K562 (cell line): ENCODE measurements around the gene FGFRL1. TPM values are rescaled to one million over a fixed set of nuclear protein-coding genes. Genes with fewer than 3 reads are reported as not detected.

Experiments
- CBFA2T2 ChIP-seq: fragments of 450-650 bp; conservative IDR thresholded peaks from 2 replicates; pipeline ENCODE4 v1.6.1; 2017; ENCODE audit warnings: mild to moderate bottlenecking
- EGR1 ChIP-seq: fragments of 450-650 bp; conservative IDR thresholded peaks from 2 replicates; pipeline ENCODE4 v1.6.1; 2017; ENCODE audit warnings: mild to moderate bottlenecking
- HNRNPL ChIP-seq: fragments of 200-400 bp; formaldehyde crosslinking; IDR thresholded peaks from 2 replicates; pipeline ENCODE4 v1.6.1; 2017; ENCODE audit warnings: low read depth, mild to moderate bottlenecking, low read length
- NR4A1 ChIP-seq, 2 experiments: fragments of 250-450 bp in 1 of 2; fragments of 450-650 bp in 1 of 2; sonication (Bioruptor Pico) in 1 of 2; IDR thresholded peaks; 2 replicates each; pipeline versions ENCODE4 v1.4.0 to v1.6.1; 2016 to 2020; ENCODE audit warnings: mild to moderate bottlenecking in 2 of 2, missing compliant biosample characterization in 1 of 2, missing genetic modification characterization in 1 of 2, moderate library complexity in 1 of 2
- PCBP1 ChIP-seq: fragments of 200-400 bp; formaldehyde crosslinking; IDR thresholded peaks from 2 replicates; pipeline ENCODE4 v1.6.1; 2018; ENCODE audit warnings: mild to moderate bottlenecking, low read depth, low read length; ENCODE audit not compliant: poor library complexity, severe bottlenecking
- RB1 ChIP-seq: fragments of 450-650 bp; IDR thresholded peaks from 2 replicates; pipeline ENCODE4 v1.6.1; 2017; ENCODE audit warnings: low read depth, mild to moderate bottlenecking
- RCOR1 ChIP-seq, 2 experiments: IDR thresholded peaks; 2 replicates each; pipeline ENCODE4 v1.6.1; 2012; ENCODE audit warnings: low read depth in 2 of 2, low read length in 2 of 2, borderline replicate concordance in 1 of 2, improper control_type of control experiment in 1 of 2
- STAT5B ChIP-seq: fragments of 250-450 bp; sonication (Bioruptor Pico); IDR thresholded peaks from 2 replicates; pipeline ENCODE4 v1.8.0; 2021; ENCODE audit warnings: mild to moderate bottlenecking, inconsistent platforms
- TEAD1 ChIP-seq, 2 experiments: fragments of 450-650 bp in 1 of 2; sonication (generic) in 1 of 2; formaldehyde crosslinking; IDR thresholded peaks; 2 replicates each; pipeline versions ENCODE4 v1.4.0 to v1.8.0; 2020 to 2022; ENCODE audit warnings: mild to moderate bottlenecking in 2 of 2, missing genetic modification reagents in 1 of 2
- ZNF23 ChIP-seq: fragments of 250-450 bp; sonication (Bioruptor Pico); IDR thresholded peaks from 2 replicates; pipeline ENCODE4 v1.4.0; 2020; ENCODE audit warnings: mild to moderate bottlenecking
- ZNF282 ChIP-seq: sonication (generic); formaldehyde crosslinking; IDR thresholded peaks from 2 replicates; pipeline ENCODE4 v1.8.1; 2023; ENCODE audit warnings: missing genetic modification reagents
- polyA plus RNA-seq, 8 experiments: library from polyadenylated mRNA; depleted of rRNA in 4 of 8; stranded (reverse) in 5 of 8; unstranded in 3 of 8; fragments of >200 nt; fragmentation: Nextera tagmentation in 2 of 8; fragmentation: Illumina TruSeq in 1 of 8; extraction: Ambion mirVana in 2 of 8; extraction: Trizol in 1 of 8; gene quantifications; 2 replicates each; pipeline versions ENCODE4 v1.2.1 to v1.2.3, GENCODE V29; 2011 to 2014; ENCODE audit warnings: inconsistent platforms in 1 of 8, missing spikeins in 1 of 8
- total RNA-seq, 7 experiments: library from RNA; depleted of rRNA in 6 of 7; stranded (reverse); fragments of >200 nt in 6 of 7; fragmentation: Illumina TruSeq in 2 of 7; extraction: Trizol in 2 of 7; gene quantifications; 2 replicates each; pipeline versions ENCODE4 v1.2.1 to v1.2.3, GENCODE V29; 2011 to 2021; ENCODE audit warnings: low replicate concordance in 1 of 7
- TF ChIP-seq, protein P1 (sequence below): fragments of 250-450 bp; sonication (Bioruptor Pico); IDR thresholded peaks from 2 replicates; pipeline ENCODE4 v1.8.0; 2022; ENCODE audit warnings: inconsistent platforms
- TF ChIP-seq, protein P2 (sequence below): fragments of 250-450 bp; sonication (Bioruptor Pico); IDR thresholded peaks from 2 replicates; pipeline ENCODE4 v1.8.0; 2021; ENCODE audit warnings: borderline replicate concordance, mild to moderate bottlenecking, moderate library complexity; ENCODE audit not compliant: poor library complexity, severe bottlenecking
- TF ChIP-seq, protein P3 (sequence below), 2 experiments: fragments of 450-650 bp; conservative IDR thresholded peaks; 2 replicates each; pipeline ENCODE4 v1.6.1; 2017; ENCODE audit warnings: mild to moderate bottlenecking in 2 of 2, moderate library complexity in 2 of 2

FGFRL1 gene
- total and polyA plus RNA-seq, 9 of the 15 experiments (the other 6 are each of a cell fraction or from before 2014, with no cell fraction given), result 0.34 to 49.9 (median 14.6) TPM

DNA sequence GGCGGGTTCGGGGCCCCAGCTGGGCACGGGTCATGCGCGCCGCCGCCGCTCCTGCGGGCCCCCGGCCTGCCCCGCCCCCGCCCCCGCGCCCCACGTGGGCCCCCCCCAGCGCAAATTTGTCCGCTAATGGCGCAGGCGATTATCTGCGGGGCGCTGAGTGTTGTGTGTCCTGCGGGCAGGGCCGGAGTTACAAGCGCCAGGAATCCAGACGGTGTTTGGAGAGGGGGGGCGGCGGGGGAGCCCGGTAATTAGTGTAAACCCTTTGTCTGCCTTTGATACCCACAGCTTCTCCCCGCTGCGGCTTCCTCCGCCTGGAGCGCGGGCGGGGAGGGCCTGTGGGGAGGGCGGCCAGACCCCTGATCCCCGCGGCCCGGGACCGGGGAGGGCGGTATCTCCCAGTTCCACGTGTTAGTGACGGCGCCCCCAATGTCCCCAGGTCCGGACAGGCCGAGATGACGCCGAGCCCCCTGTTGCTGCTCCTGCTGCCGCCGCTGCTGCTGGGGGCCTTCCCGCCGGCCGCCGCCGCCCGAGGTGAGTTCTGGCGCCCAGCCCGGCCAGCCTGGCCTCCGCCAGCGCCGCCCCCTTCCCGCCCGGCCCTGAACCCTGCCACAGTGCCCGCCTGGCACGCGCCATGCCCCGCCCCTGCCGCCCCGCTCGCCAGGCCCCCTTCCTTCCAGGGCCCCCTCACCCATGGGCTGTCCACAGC lies 761 bp downstream of the FGFRL1 start (continued):
- TF ChIP-seq, protein P1, sequence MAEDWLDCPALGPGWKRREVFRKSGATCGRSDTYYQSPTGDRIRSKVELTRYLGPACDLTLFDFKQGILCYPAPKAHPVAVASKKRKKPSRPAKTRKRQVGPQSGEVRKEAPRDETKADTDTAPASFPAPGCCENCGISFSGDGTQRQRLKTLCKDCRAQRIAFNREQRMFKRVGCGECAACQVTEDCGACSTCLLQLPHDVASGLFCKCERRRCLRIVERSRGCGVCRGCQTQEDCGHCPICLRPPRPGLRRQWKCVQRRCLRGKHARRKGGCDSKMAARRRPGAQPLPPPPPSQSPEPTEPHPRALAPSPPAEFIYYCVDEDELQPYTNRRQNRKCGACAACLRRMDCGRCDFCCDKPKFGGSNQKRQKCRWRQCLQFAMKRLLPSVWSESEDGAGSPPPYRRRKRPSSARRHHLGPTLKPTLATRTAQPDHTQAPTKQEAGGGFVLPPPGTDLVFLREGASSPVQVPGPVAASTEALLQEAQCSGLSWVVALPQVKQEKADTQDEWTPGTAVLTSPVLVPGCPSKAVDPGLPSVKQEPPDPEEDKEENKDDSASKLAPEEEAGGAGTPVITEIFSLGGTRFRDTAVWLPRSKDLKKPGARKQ (CRISPR knock-in tag), result no peak
- peak; percentile 73; the same call in 1 of the 2 replicates for TF ChIP-seq HNRNPL
- TF ChIP-seq STAT5B (CRISPR knock-in tag), result no peak
- TF ChIP-seq ZNF282 (CRISPR knock-in tag), result no peak
- 0 out of 2 replicates have a peak, but pooled peaks have one; percentile 33 for TF ChIP-seq RB1
- peak; percentile 35 for TF ChIP-seq PCBP1
- no peak for TF ChIP-seq NR4A1 (CRISPR knock-in tag; IDR thresholded peaks at IDR 0.05)
- no peak for TF ChIP-seq NR4A1 (tag; IDR thresholded peaks at IDR 0.05)
- peak; percentile 65 for TF ChIP-seq EGR1
- TF ChIP-seq CBFA2T2, result peak; percentile 11; the same call in 1 of the 2 replicates
- TF ChIP-seq TEAD1 (CRISPR knock-in tag; IDR thresholded peaks at IDR 0.05), result peak in 1 of 2 experiments; percentile 33; a peak in 1 of 4 replicates
- TF ChIP-seq, protein P2, sequence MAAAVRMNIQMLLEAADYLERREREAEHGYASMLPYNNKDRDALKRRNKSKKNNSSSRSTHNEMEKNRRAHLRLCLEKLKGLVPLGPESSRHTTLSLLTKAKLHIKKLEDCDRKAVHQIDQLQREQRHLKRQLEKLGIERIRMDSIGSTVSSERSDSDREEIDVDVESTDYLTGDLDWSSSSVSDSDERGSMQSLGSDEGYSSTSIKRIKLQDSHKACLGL (CRISPR knock-in tag), result no peak
- TF ChIP-seq, protein P3, sequence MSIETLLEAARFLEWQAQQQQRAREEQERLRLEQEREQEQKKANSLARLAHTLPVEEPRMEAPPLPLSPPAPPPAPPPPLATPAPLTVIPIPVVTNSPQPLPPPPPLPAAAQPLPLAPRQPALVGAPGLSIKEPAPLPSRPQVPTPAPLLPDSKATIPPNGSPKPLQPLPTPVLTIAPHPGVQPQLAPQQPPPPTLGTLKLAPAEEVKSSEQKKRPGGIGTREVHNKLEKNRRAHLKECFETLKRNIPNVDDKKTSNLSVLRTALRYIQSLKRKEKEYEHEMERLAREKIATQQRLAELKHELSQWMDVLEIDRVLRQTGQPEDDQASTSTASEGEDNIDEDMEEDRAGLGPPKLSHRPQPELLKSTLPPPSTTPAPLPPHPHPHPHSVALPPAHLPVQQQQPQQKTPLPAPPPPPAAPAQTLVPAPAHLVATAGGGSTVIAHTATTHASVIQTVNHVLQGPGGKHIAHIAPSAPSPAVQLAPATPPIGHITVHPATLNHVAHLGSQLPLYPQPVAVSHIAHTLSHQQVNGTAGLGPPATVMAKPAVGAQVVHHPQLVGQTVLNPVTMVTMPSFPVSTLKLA (conservative IDR thresholded peaks at IDR 0.05), result peak in 1 of 2 experiments; percentile 75; a peak in 2 of 4 replicates
- no peak for TF ChIP-seq ZNF23 (CRISPR knock-in tag)
- TF ChIP-seq RCOR1 (IDR thresholded peaks at IDR 0.05; ENCODE audit: borderline replicate concordance in 1 of 2, low read depth in 2 of 2, low read length in 2 of 2), result peak in 1 of 2 experiments; percentile 28; a peak in 1 of 4 replicates
